ENCODE results near the gene PIBF1.
"Not testable (repeated sequence)": the region's sequence is repeated elsewhere in the genome, so short reads cannot be mapped to it uniquely, and the experiment has no call there.

PIBF1 gene

GRCh38 chr13:72911981-72912380 is 130.0 kb downstream of the PIBF1 start:
- no peak for DNase-seq (ENCODE audit: low read depth)

DNA sequence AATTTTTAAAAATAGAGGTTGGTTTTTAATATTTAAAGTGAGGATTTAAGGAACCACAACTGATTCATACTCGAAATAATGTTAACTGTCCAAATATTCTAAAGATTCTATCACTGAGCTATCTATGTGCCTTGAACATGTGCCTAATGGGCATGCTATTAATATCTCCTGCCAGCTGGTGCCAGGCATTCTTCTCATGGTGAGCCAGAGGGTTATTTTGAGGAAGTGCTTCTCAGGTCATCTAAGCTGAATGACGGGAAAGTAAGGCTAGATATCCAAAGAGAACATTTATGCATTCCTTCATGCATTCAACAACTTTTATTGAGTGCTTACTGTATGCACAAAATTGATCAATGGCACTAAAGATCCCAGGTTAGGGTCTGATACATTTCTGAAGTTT is 138.2 kb downstream of the PIBF1 start:
- no peak for DNase-seq (ENCODE audit: low read depth)

DNA sequence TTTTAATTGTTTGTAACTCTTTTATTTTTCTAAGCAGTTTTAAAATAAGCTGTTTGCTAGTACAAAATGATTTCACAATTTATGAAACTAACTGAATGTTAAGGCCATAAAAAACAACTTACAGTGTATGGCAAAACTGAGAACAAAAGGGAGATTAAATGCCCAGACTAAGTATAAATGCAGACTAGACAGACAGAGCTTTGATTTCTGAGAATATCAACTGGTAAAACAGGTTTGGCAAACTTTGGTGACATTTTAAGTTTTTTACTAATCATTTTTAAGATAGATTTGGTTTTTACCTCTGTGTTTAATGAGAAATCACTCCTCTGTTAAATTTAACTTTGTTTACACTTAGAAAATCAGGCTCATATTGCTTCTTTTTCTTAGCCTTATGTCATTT is 149.4 kb downstream of the PIBF1 start:
- DNase-seq (ENCODE audit: low read depth), result no peak

- no peak for DNase-seq (ENCODE audit: low read depth)
Observed at GRCh38 chr13:72932250-72932649, 150.3 kb downstream of the PIBF1 start.

DNA sequence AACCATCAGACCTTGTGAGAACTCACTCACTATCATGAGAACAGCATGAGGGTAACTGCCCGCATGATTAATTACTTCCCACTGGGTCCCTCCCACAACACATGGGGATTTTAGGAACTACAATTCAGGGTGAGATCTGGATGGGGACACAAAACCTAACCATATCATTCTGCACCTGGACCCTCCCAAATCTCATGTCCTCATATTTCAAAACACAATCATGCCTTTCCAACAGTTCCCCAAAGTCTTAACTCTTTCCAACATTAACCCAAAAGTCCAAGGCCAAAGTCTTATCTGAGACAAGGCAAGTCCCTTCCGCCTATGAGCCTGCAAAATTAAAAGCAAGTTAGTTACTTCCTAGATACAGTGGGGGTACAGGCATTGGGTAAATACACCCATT is 164.3 kb downstream of the PIBF1 start:
- DNase-seq (ENCODE audit: low read depth), result not testable (repeated sequence)

GRCh38 chr13:72952529-72953141 is 170.7 kb downstream of the PIBF1 start:
- DNase-seq (ENCODE audit: low read depth), result no peak

- no peak for DNase-seq (ENCODE audit: low read depth)
Observed at GRCh38 chr13:72953391-72953965, 171.5 kb downstream of the PIBF1 start.

DNA sequence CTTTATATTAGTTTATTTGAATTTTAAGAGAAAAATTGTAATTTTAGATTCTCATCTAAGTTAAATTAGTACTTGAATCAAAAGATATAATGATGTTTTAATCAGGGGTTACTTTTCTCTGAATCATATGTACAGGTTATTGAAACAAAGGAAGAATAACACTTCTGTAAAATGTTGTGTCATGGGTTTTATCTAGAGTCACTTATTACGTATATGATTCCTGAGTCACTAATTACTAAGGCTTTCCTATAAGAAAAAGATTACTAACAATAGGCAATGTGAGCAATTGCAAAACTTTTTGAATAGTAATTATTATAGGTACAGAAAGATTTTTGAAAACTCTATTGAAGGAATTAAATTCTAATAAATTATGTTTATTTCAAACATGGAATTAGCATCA is 177.7 kb downstream of the PIBF1 start:
- DNase-seq (ENCODE audit: low read depth), result no peak

- no peak for DNase-seq (ENCODE audit: low read depth)
Observed at GRCh38 chr13:72960114-72960513, 178.2 kb downstream of the PIBF1 start.

DNA sequence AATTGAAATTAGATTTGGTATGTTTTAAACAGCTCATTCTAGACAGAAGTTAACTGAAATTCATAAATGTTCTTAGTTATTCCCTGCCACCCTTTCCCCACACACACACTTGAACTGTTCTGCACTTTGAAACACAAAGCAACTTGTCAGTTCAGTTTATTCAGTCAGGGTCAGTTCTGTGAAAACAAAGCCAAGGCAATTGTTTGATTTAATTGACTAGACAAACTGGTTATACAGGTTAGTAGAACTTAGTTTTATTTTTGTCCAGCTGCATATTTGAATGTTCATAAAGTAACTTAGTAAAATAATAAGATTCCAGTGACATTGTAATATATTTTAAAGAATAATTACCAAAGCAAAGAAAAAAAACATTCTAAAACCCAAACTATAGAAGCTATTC is 178.6 kb downstream of the PIBF1 start:
- no peak for DNase-seq (ENCODE audit: low read depth)

DNA sequence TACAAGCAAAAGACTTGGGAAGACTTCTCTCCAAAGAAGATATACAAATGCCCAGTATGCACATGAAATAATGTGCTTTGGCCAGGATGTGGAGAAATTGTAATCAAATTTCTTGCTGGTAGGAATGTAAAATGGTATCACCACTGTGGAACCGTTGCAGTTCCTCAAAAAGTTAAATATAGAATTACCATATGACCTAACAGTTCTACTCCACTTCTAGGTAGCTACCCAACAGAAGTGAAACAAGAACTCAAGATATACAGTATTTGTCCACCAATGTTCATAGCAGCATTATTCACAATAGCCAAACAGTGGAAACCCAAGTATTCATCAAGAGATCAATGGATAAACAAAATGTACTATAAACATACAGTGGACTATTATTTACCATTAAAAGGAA is 181.8 kb downstream of the PIBF1 start:
- DNase-seq (ENCODE audit: low read depth), result no peak

DNA sequence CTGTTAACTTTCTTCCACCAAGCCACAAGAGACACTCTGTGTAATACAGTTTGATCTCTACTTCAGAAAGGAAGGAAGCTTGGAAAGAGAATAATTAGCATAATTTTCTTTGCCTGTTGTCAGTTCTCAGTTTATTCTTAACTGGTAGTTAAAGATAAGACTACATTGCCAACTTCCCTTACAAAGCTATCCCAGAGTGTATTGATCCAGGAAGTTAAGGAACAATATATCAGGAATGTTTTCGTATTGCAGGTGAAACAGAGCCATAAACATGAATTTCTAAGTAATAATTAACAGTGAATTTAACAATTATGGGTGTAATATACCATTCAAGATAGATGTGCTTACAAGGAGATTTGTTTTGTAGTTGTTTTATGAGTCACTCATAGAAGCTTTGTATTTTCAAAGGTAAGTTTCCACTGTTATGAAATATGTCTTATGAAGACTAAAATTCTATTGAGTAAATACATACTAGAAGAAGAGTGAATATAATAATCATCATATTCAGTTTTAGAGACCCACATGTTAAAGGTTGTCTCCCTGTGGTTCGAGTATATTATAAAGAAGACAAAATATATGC is 188.5 kb downstream of the PIBF1 start:
- DNase-seq (ENCODE audit: low read depth), result no peak

DNA sequence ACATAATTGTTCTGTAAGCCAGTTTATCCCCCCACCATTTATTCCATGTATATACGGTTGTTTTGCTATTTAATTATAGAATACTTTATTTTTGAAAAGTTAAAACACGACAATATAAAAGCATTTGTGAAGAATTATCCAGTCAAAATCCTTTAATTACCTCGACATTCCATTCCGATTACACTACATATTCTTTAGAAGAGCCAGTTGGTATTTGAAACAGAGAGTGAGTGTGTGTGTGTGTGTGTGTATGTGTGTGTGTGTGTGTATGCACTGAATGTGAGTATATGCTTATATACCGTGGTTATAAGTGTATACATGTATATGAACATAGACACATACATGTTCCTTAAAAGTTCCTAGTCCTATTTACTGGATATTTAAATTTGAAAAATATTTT is 189.0 kb downstream of the PIBF1 start:
- no peak for DNase-seq (ENCODE audit: low read depth)

DNA sequence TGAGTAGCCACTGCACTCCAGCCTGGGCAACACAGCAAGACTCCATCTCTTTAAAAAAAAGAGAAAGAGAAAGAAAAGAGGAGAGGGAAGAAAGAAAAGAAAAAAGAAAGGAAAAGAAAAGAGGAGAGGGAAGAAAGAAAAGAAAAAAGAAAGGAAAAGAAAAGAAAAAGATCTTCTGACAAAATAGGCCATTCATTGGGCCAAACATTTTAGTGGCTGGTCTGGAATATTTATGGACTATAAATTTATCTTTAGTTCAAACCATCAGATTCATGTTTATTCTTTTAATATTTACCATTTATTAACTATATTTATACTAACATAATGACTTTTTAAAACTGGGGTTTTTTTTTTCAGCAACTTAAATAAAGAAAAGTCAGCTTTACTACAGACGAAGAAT is 191.3 kb downstream of the PIBF1 start:
- DNase-seq (ENCODE audit: low read depth), result no peak

- peak; percentile 53 for DNase-seq (ENCODE audit: low read depth)
Observed at GRCh38 chr13:72983085-72983768, 201.3 kb downstream of the PIBF1 start.

DNA sequence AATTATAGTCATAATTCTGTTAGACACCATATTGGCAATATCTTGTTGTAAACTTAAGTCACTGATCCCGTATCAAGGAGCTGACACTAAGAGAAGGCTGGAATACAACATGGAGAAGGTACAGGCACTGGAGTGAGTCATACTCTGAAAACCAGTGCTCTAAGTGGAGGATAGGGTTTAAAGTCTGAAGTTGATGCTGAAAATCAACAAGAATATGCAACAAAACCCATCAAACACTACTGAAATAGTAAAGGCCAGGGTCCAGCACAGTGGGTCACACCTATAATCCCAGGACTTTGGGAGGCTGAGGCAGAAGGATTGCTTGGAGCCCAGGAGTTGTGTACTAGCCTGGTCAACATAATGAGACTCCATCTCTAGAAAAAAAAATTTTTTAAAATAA is 203.7 kb downstream of the PIBF1 start:
- no peak for DNase-seq (ENCODE audit: low read depth)

DNA sequence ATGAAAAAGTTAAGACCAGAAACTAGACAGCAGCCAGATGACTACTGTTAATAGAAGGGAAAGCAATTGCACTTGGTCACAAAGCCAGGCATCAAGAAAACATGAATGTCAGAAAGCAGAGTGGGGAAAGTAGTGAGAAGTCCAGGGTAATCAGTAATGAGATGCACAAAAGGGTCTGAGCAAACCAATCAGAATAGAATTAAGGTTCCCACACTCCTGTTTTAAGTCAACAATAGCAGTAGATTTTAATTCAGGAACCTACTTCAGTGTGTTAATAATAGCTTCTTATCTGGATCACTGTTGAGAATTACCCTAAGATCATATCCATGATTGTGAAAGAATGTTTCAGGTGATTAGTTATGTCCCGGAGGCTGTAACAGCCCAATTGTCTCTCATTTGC is 204.3 kb downstream of the PIBF1 start:
- no peak for DNase-seq (ENCODE audit: low read depth)

- no peak for DNase-seq (ENCODE audit: low read depth)
Observed at GRCh38 chr13:72990953-72991352, 209.0 kb downstream of the PIBF1 start.

- no peak for DNase-seq (ENCODE audit: low read depth)
Observed at GRCh38 chr13:72998012-72998411, 216.1 kb downstream of the PIBF1 start.

DNA sequence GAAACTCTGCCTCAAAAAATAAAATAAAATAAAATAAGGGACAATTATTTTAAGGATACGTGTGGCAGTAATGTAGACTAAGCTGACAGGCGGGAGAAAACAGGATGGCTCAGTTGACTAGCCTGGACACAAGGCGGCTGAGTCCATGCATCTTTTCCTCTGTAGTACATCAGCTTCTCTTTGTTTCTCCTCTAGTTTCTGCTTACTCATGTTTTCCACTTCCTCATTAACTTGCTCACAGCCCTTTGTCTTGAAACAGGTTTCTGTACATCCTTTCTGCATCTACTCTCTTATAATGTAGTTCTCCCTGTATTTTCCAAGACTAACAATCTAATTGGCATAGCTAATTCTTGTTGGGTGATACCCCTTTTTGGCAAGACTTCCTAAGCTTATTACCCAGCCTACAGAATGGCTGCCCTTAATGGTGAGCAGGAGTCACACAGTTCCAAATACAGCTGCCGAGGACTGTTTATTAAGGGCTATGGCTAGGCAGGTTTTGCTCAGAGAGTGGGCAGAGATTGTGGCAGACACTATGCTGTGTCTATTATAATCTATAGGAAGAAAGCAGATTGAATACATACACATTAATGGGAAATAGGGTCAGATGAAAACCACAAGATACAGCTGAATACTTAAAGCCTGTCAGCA is 218.2 kb downstream of the PIBF1 start:
- DNase-seq (ENCODE audit: low read depth), result no peak

- no peak for DNase-seq (ENCODE audit: low read depth)
Observed at GRCh38 chr13:73001971-73002370, 220.0 kb downstream of the PIBF1 start.

DNA sequence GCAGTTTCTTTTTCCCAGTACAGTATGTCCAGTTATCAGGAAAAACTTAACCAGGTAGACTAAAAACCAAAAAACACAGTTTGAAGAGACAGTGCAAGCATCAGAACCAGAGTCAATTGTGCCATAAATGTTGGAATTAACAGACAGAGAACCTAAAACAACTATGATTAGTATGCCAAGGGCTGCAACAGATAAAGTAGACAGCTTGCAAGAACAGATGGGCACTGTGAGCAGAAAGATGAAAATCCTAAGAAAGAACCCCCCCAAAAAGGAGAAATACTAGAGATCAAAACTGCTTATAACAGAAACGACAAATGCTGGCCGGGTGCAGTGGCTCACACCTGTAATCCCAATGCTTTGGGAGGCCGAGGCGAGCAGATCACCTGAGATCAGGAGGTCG is 229.8 kb downstream of the PIBF1 start:
- DNase-seq (ENCODE audit: low read depth), result no peak

- DNase-seq (ENCODE audit: low read depth), result no peak
Observed at GRCh38 chr13:73015805-73016204, 233.9 kb downstream of the PIBF1 start.
